Stimulated activated CD8-positive, alpha-beta memory T cell treated with anti-CD3 and anti-CD28 coated beads, Interleukin-4, amount 100 ng/mL, for 24 hours (primary cell): ENCODE measurements around the gene ARFGAP3.

Experiments
- DNase-seq: peaks from one replicate; pipeline ENCODE4 v3.0.0-alpha.2; 2020; ENCODE audit warnings: low read depth

The ARFGAP3 gene

GRCh38 chr22:42820045-42820763 is 36.9 kb downstream of the ARFGAP3 start:
- DNase-seq: no peak

GRCh38 chr22:42819412-42820044 is 37.5 kb downstream of the ARFGAP3 start:
- no peak for DNase-seq

GRCh38 chr22:42817556-42817955 is 39.5 kb downstream of the ARFGAP3 start:
- no peak for DNase-seq

GRCh38 chr22:42816336-42816735 is 40.7 kb downstream of the ARFGAP3 start:
- no peak for DNase-seq

- no peak for DNase-seq
These were observed 42.5 kb downstream of the ARFGAP3 start for GRCh38 chr22:42814616-42815015.

GRCh38 chr22:42814215-42814614 is 42.9 kb downstream of the ARFGAP3 start:
- no peak for DNase-seq

GRCh38 chr22:42813501-42813900 is 43.6 kb downstream of the ARFGAP3 start:
- no peak for DNase-seq

- no peak for DNase-seq
These were observed 45.6 kb downstream of the ARFGAP3 start for GRCh38 chr22:42811459-42811858.

GRCh38 chr22:42808521-42808920 is 48.6 kb downstream of the ARFGAP3 start:
- DNase-seq: no peak

GRCh38 chr22:42807185-42807584 is 49.9 kb downstream of the ARFGAP3 start:
- DNase-seq: no peak

- DNase-seq: no peak
These were observed 50.9 kb downstream of the ARFGAP3 start for GRCh38 chr22:42805998-42806830.

- no peak for DNase-seq
These were observed 51.8 kb downstream of the ARFGAP3 start for GRCh38 chr22:42805016-42805997.

- DNase-seq: no peak
These were observed 53.7 kb downstream of the ARFGAP3 start for GRCh38 chr22:42803389-42803788.

GRCh38 chr22:42801252-42802080 is 55.6 kb downstream of the ARFGAP3 start:
- DNase-seq: no peak

GRCh38 chr22:42800451-42801251 is 56.4 kb downstream of the ARFGAP3 start:
- no peak for DNase-seq

- DNase-seq: no peak
These were observed 57.3 kb downstream of the ARFGAP3 start for GRCh38 chr22:42799461-42800405.

GRCh38 chr22:42799061-42799460 is 58.0 kb downstream of the ARFGAP3 start:
- no peak for DNase-seq

- no peak for DNase-seq
These were observed 60.1 kb downstream of the ARFGAP3 start for GRCh38 chr22:42797011-42797410.

- no peak for DNase-seq
These were observed 61.0 kb downstream of the ARFGAP3 start for GRCh38 chr22:42796081-42796480.
